Neural crest cell (in vitro differentiated cells): Measurements from ENCODE around the gene ACACB. TPM values are rescaled to one million over a fixed set of nuclear protein-coding genes. Genes with fewer than 3 reads are reported as not detected.

Experiments used
- DNase-seq: peaks from one replicate; pipeline ENCODE4 v3.0.0; 2021; ENCODE audit warnings: low read depth, mixed read lengths, low spot score
- H3K27ac Mint-ChIP-seq: one replicate; pipeline ENCODE4 v1.8.0; 2021; ENCODE audit warnings: mild to moderate bottlenecking, mixed read lengths; ENCODE audit not compliant: unreplicated experiment
- H3K27me3 Mint-ChIP-seq: 2 replicates; pipeline ENCODE4 v1.8.0; 2021; ENCODE audit warnings: low read depth, mild to moderate bottlenecking, mixed read lengths
- H3K36me3 Mint-ChIP-seq: 2 replicates; pipeline ENCODE4 v1.8.0; 2021; ENCODE audit warnings: low read depth, mild to moderate bottlenecking, mixed read lengths
- H3K4me1 Mint-ChIP-seq: 2 replicates; pipeline ENCODE4 v1.8.0; 2021; ENCODE audit warnings: mixed read lengths
- H3K4me3 Mint-ChIP-seq: one replicate; pipeline ENCODE4 v1.8.0; 2021; ENCODE audit warnings: mild to moderate bottlenecking, mixed read lengths
- H3K9me3 Mint-ChIP-seq: 2 replicates; pipeline ENCODE4 v1.8.0; 2021; ENCODE audit warnings: mixed read lengths
- CTCF ChIP-seq: fragments of 200-600 bp; sonication (generic); conservative IDR thresholded peaks from 2 replicates; pipeline ENCODE4 v1.5.0; 2021; ENCODE audit warnings: antibody characterized with exemption, mild to moderate bottlenecking
- total RNA-seq: library from RNA; stranded (reverse); gene quantifications from 2 replicates; pipeline ENCODE4 v1.2.1, GENCODE V29; 2021

The ACACB gene
- total RNA-seq, 1 donor from 2014 or later, result 15.9 TPM

- no peak overlapping the region for H3K27ac Mint-ChIP-seq
- H3K9me3 Mint-ChIP-seq, result no peaks in the 10 kb centered on the region
- H3K4me1 Mint-ChIP-seq, result peaks cover 16% of the 10 kb centered on the region
- no peaks in the 10 kb centered on the region for H3K27me3 Mint-ChIP-seq
- no peaks in the 10 kb centered on the region for H3K36me3 Mint-ChIP-seq
- no peak overlapping the region for H3K4me3 Mint-ChIP-seq
- no peak for TF ChIP-seq CTCF
- DNase-seq, result no peak
These were observed 193 bp downstream of the ACACB start for GRCh38 chr12:109116611-109116949.

- H3K27ac Mint-ChIP-seq, result no peak overlapping the region
- no peaks in the 10 kb centered on the region for H3K27me3 Mint-ChIP-seq
- no peaks in the 10 kb centered on the region for H3K36me3 Mint-ChIP-seq
- no peak for DNase-seq
- H3K9me3 Mint-ChIP-seq, result no peaks in the 10 kb centered on the region
- H3K4me1 Mint-ChIP-seq, result peaks cover 10% of the 10 kb centered on the region
- H3K4me3 Mint-ChIP-seq, result no peak overlapping the region
- TF ChIP-seq CTCF, result no peak
These were observed 3.7 kb downstream of the ACACB start for GRCh38 chr12:109120095-109120494.

- no peak overlapping the region for H3K4me3 Mint-ChIP-seq
- DNase-seq, result no peak
- no peak overlapping the region for H3K27ac Mint-ChIP-seq
- no peaks in the 10 kb centered on the region for H3K9me3 Mint-ChIP-seq
- TF ChIP-seq CTCF, result no peak
- peaks cover 6% of the 10 kb centered on the region for H3K4me1 Mint-ChIP-seq
- no peaks in the 10 kb centered on the region for H3K36me3 Mint-ChIP-seq
- H3K27me3 Mint-ChIP-seq, result no peaks in the 10 kb centered on the region
These were observed 4.2 kb downstream of the ACACB start for GRCh38 chr12:109120557-109120956.

GRCh38 chr12:109121346-109121880 lies 5.0 kb downstream of the ACACB start:
- H3K27me3 Mint-ChIP-seq, result no peaks in the 10 kb centered on the region
- no peaks in the 10 kb centered on the region for H3K9me3 Mint-ChIP-seq
- TF ChIP-seq CTCF, result no peak
- no peaks in the 10 kb centered on the region for H3K36me3 Mint-ChIP-seq
- no peak overlapping the region for H3K4me3 Mint-ChIP-seq
- no peak overlapping the region for H3K27ac Mint-ChIP-seq
- H3K4me1 Mint-ChIP-seq, result no peaks in the 10 kb centered on the region
- DNase-seq, result no peak

- TF ChIP-seq CTCF, result no peak
- no peaks in the 10 kb centered on the region for H3K27me3 Mint-ChIP-seq
- H3K36me3 Mint-ChIP-seq, result no peaks in the 10 kb centered on the region
- H3K4me1 Mint-ChIP-seq, result no peaks in the 10 kb centered on the region
- H3K4me3 Mint-ChIP-seq, result no peak overlapping the region
- peak overlapping the region; percentile 78 for H3K27ac Mint-ChIP-seq
- no peaks in the 10 kb centered on the region for H3K9me3 Mint-ChIP-seq
- no peak for DNase-seq
These were observed 8.7 kb downstream of the ACACB start for GRCh38 chr12:109124878-109125648.
